Fibroblast of peridontal ligament (primary cell): ENCODE results near the gene FGFR4.

Source experiments
- DNase-seq: peaks from one replicate; pipeline ENCODE4 v3.0.0-alpha.2; 2010; ENCODE audit errors: extremely low read depth

FGFR4 gene

DNA sequence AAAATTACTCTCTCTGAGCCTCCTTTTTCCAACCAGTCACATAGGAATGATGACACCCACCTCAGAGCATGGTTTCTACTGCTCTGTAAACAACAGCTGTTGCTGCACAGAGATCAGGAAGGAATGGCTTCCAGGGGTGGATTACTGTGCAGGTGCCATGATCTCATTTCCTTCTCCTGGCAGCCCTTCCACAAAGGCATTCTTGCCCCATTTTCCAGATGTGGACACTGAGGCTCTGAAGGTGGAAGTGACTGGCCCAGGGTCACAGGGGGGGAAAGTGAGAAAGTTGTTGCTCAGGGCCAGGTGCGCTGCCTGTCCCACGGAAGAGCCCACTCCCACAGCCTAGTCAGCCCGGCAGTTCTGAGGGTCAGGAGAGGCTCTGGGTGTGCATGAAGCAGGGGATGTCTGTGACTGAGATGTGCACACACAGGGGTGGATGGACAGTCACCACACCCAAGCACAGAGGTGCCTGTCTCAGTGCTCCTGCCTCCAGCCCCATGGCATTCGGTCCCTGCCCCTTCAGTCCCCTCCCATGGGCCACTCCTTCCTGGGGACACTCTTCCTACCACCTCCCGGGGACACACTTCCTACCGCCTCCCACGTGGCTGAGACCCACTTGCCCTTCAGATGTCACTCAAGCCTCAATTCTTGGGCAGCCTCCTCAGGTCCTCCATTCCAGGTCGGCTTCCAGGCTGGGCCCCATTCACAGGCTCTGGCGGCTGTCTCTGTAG is 17.0 kb downstream of the FGFR4 start:
- DNase-seq, result no peak

DNA sequence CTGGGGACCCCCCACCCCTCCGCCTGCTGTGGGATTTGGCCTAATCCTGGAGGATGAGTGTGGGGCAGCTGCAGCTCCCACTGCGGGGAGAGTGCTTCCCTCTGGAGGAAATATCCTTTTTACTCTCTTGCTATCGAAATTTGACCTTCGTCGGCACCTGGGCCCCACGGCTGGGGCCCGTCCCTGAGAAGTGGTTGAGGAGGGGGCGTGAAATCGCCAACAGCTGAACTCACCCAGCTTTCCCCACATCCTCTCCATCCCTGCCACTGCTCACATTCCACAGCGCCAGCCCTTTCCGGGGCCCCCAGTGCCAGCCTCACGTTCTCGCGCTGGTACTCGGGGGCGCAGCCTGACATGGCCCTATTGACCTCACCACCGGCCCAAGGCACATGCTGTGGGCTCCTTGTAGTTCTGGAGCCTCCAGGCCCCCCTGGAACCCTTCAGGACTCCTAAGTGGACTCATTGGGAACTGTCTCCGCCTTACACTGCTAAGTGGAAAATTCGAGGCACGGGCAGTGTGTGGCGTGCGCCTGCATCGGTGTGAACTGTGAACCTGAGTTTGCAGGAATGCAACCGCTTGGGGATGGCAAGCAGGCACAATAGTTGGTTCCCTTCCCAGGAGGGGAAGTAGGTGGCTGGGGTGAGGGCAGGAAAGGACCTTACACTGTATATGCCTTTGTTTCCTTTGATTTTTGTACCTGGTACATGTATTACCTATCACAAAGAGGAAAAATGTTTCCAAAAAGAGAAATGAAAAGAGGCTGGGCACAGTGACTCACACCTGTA is 19.2 kb downstream of the FGFR4 start:
- no peak for DNase-seq

DNA sequence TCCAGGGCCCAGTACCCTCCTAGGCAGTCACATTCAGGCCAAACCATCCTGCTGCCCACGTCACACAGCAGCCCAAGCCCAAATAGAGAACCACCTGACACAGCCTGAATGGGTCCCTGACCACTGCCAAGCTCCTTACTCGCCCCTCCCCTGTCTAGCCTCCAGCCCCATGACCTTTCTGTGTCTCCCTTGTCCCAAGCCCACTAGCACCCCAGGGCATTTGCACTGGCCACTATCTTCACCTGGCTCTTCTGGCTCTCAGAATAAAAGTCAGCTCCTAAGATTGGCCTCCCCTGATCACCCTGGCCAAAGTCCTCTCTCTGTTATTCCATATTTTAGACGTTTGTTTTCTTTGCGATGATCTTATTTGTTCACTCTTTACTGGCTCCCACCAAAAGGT is 20.4 kb downstream of the FGFR4 start:
- DNase-seq, result no peak

DNA sequence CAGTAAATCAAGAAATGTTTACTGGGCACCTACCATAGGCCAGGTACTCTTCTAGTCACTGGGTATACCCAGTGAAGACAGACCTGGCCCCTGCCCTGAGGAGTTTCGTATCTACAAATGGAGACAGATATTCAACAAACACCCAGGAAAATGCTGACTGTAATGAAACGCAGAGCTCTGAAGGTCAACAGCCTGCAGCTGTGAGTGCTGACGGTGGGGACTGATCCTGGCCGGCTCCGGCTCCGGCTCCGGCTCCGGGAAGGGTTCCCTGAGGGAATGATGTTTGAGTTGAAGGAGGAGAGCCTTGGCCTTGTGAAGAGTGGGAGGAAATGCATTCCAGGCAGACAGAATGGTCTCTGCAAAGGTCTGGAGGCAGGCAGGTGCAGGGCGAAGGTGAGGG is 23.1 kb downstream of the FGFR4 start:
- no peak for DNase-seq

DNA sequence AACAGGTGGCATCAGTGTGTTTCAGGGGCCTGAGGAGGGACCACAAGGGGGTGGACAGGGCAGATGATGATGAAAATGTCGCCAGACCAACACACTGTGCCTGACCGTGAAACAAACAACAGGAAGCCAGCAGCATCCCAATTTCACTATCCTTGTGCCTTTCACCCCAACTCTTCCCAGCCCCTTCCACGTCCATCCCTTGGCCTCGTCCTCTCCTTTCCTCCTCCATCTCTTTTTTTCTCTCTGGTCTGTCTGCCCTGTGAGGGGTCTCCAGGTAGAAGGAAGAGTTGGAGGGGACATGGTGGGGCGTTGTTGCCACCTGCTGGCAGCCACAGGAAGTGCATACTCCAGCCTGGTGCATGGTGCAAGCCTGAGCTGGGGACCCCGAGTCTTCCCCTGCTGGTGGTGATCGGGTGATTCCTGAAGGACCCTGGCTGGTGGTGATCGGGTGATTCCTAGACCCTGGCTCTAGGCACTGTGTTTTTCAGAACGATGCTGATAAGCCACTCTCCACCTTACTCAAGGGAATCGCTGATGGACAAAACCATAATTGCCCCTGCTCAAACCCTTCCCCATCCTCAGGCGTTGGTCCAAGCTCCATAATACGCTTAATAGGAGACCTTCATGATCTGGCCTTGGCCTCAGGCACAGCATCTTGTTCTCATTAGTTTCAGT is 25.1 kb downstream of the FGFR4 start:
- peak; percentile 29 for DNase-seq

DNA sequence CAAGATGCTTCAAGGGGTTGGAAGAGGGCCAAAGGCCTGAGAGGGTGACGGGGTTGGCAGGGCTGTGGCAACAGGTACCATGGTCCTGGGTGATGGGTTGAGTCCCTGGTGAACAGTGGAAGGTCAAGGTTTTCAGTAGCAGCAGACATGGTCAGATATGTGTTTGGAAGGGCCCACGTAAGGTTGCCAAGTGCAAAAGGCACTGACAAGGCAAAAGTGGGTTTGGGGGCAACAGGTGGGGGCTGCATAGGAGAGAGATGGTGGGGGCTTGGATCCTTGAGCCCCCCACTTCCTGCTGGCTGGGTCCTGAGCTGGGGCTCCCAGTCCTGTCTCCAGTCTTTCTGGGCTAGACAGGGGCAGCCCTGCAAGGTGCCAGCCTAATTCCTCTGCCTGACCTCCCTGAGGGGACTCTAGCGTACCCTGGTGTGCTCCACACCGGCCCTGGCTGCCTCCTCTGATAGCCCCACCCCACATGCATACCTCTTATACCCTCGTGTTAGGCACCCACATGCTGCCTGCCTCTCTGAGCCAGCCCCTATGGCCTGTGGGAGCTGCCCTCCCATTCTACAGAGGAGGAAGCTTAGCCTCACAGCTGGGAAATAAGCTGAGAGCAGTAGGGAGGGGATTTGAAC is 26.0 kb downstream of the FGFR4 start:
- DNase-seq, result no peak

DNA sequence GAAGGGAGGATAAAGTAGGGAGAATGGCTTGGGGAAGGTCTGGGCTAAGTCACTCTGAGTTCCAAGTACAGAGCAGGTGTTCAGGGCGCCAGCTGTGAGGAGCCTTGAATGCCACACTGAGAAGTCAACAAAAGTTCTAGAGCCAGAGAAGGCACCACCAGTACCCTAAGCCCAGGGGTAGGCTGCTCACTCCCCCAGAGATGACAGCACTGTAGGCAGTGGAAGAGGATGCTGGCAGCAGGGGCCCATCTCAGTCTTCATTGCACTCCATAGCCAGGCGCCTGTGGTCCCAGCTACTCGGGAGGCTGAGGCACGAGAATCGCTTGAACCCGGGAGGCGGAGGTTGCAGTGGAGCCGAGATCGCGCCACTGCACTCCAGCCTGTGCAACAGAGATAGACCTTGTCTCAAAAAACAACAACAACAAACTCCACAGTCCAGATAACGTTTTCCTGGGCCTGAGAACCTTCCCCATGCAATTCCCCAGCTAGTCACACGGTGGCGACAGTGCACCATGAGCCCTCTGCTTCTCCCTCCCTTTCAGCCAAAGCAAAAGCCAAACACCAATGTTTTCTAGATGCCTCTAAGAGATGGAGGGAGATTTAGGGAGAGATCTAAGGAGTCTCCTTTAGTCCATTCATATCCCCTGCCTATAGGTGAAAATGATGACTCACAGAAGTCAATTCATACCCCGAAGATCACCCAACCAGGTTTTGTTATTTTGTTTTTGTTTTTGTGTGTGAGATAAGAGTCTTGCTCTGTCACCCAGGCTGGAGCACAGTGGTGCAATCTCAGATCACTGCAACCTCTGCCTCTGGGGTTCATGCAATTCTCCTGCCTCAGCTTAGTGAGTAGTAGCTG is 27.1 kb downstream of the FGFR4 start:
- DNase-seq, result peak; percentile 80

DNA sequence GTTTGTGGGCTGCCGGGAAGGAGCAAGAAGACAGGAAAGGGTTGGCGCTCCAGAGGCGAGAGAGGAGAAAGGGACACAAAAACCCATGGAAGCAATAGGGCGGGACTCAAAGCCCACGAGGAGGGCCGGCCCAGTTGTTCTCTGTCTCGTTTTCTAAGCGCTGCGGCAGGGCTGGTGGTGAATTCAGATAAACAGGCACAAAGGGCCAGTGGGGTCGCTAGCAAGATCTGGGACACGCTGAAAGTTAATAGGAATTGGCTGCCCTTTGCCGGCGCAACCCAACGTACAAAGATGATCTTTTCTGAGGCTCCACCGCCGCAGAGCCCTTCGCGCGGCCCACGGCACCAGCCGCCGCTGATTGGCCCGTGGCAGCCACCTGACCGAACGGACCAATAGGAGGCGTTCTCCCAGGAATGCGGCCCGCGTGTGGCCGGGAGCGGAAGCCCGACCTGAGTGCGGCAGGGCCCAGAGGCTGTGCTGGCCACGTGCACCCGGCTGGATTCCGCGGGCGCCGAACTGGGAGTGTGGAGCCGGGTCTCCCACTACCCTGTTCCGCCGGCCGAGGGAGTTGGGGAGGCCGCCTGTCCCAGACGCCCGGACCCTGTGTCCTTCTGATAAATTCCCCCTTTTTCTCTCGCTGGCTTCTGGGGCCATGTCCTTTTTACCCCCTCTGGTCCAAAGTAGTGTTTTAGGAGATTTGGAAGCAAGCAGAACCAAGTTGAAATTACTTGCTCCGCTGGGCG is 30.1 kb downstream of the FGFR4 start:
- DNase-seq, result peak; percentile 67

DNA sequence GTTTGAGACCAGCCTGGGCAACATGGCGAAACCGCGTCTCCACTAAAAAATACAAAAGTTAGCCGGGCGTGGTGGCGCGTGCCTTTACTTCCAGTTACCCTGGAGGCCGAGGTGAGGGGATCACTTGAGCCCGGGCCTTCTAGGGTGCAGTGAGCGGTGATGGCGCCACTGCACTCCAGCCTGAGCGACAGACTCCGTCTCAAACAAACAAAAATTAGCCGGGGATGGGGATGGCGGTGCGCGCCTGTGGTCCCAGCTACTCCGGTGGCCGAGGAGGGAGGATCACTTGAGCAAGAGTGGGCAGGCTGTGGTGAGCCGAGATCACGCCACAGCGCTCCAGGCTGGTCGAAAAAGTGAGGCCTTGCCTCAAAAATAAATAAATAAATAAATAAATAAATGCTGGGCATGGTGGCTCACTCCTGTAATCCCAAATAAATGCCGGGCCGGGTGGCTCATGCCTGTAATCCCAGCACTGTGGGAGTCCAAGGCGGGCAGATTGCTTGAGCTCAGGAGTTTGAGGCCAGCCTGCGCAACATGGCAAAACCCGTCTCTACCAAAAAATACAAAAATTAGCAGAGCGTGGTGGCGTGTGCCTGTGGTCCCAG is 30.8 kb downstream of the FGFR4 start:
- no peak for DNase-seq

DNA sequence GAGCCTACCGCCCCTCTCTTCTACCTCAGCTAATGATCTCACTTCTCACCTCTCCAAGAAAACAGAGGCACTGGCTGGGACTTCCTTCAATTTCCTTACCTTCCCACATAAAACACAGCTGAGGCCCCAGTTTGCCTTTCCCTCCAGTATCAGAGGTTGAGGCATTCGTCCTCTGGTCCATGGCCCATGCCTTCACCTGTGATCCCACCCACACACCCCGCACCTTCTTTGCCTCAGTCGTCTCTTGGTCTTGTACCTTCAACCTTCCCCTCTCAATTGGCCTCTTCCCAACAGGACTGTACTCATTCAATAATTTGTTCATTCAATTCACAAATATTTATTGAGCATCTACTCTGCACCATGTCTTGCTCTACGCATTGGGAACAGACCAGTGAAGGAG is 35.9 kb downstream of the FGFR4 start:
- no peak for DNase-seq

DNA sequence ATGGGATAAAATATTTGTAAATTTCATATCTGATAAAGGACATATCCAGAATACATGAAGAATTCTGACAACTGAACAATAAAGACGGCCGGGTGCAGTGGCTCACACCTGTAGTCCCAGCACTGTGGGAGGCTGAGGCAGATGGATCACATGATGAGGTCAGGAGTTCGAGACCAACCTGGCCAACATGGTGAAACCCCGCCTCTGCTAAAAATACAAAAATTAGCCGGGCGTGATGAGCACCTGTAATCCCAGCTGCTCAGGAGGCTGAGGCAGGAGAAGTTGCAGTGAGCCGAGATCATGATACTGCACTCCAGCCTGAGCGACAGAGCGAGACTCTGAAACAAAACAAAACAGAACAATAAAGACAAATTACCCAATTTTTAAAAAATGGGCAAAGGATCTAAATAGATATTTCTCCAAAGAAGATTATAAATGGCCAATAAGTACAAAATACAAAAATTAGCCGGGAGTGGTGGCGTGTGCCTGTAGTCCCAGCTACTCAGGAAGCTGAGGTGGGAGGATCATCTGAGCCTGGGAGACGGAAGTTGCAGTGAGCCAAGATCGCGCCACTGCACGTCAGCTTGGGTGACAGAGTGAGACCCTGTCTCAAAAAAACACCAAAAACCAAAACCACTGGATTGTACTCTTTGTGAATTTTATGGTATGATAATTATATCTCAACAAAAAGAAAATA is 37.2 kb downstream of the FGFR4 start:
- DNase-seq, result no peak

DNA sequence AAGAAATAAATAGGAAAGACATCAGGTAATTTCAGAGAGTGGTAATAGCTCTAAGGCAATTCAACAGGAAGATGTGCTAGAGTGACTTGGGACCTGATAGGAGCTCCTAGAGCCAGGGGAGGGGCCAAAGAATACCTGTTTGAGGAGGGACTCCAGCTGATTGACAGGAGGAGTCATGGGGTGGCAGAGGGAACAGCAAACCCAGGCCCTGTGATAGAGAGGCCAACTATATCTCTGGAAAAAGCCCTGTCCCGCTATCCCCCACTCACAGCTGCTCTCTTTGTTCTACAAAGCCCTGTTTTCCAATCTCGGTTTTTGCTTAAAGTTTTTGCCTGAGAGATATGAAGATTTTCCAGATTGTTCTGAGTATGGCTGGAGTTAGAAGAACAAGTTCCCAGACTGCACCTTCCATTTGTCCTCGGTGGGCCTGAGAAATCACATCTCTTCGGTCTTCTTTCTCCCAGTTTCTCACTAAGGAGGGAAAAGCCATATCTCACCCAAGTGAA is 37.8 kb downstream of the FGFR4 start:
- no peak for DNase-seq

DNA sequence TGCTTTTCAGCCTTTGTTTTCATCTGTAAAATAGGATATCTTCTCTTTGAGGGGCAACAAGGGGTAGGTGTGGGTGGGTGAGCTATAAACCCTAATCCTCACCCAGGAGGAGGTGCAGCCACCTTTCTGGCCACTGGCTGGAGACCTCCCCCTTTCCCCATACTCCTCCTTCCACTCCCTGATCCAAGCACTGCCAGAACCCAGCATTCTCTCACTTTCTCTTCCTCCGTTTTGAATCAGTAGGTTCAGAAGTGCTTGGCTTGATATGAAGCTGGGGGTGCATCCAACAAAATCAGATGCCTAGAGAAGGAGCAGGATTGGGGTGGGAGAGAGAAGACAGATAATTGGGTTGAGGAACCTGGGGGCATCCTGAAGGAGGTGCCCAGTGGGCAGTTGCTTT is 40.1 kb downstream of the FGFR4 start:
- no peak for DNase-seq

DNA sequence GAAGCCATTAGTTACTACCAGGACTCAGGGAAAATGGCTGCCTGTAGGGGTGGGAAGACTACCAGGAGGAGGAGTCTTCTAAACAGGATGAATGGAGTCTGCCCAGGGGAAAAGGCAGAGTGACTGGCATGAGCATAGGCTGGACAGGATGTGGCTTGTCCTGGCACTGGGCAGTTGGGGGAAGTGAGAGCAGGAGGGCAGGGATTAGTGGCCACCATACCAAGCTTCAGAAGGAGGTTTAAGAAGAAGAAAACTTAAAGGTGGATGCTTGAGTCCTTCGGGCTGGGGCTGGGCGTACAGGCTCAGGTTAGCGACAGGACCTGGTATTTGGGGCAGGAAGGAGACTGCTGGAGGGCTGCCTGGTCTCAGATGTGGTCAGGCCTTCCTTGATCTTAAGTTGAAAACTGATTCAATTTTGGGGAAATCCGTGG is 41.9 kb downstream of the FGFR4 start:
- no peak for DNase-seq

DNA sequence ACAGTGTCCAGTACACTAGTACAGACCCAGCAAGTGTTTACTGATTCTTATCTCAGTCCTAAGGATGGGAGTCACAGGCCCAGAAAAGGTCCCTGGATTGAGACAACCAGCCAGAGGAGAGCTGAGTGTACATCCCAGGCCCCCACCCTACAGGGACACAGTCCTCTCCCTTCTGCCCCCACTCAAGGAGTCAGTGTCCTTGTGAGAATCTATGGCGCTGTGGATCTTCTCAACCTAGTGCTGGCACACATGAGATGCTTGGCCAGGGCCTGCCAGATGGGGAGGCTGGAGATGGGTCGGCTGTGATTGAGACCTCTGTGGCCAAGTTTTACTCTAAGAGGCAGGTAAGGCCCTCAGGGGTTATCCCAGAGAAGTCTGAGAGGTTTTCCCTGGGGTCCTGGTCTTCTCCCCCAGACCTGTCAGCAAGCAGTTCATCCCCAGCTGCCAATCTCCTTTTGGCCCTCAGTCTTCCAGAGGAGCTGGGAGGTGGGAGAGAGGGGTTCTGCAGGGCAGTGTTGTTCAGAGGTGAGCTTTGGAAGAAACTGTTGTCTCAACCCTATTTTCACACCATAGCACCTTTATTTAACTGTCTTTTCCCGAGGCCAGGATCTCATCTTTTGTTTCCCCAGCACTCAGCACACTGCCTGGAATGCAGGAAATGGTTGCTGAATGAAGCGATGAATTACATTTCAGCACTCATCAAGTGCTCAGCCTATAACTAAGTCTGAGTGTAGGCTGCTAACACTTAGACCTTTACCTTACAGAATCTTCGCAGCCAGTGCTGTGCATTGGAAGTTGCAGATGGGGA is 43.7 kb downstream of the FGFR4 start:
- DNase-seq, result no peak

DNA sequence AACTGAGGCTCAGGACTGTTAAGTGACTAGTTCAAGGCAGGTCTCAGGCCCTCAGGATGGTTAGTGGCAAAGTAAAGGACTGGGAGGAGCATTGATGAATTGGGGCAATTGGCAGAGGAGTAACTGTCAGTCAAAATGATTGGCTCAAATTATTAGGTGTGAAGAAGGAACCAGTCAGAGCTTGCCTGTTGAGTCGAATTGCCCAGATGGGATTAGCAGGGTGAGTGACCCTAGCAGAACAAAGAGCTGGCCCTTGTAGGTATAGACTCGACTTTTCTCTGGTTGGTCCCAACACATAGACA is 44.3 kb downstream of the FGFR4 start:
- no peak for DNase-seq

DNA sequence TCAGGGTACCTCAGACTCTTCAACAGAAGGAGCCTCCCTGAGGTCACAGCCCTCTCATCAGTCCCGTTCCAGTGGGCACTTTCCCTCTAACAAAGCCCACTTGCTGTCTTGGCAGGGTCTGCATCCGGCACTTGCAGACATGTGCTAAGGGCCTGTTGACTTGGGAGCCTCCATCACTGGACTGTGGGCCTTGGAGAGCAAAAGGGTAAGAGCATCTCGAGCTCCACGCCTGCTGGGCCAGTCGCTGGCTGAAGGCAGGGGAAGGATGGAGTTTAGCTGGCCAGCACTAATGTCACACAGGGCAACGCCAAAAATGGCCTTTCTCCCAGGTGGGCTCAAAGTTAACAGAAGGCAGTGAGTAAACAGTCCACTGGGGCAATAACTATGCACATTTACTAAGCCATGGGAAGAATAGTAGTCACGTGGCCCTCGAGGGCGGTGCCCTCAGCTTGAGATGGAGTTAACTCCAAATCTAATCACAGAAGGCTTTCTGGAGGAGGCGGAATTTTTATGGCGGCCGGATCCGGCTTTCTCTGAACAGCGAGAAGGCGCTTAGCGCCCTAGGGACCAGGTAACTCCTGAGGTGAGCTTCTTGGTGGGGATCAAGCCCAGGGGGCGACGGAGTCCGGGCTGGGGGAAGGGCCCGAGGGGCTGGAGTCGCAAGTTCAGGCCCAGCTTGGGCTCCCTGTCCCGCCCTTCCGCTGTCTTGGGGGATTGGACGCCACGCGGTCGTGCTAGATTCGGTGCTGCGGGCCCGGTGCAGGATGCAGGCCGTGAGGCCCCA is 44.8 kb downstream of the FGFR4 start:
- DNase-seq, result no peak
